Measurements from ENCODE around the gene TRAF3IP1. TPM values are rescaled to one million over a fixed set of nuclear protein-coding genes. Genes with fewer than 3 reads are reported as not detected.

TRAF3IP1 gene
- total and polyA plus RNA-seq, 2 of the 13 experiments (the other 11 are each of a cell fraction or from before 2014, with no cell fraction given): 4.1 to 12.9 TPM

DNA sequence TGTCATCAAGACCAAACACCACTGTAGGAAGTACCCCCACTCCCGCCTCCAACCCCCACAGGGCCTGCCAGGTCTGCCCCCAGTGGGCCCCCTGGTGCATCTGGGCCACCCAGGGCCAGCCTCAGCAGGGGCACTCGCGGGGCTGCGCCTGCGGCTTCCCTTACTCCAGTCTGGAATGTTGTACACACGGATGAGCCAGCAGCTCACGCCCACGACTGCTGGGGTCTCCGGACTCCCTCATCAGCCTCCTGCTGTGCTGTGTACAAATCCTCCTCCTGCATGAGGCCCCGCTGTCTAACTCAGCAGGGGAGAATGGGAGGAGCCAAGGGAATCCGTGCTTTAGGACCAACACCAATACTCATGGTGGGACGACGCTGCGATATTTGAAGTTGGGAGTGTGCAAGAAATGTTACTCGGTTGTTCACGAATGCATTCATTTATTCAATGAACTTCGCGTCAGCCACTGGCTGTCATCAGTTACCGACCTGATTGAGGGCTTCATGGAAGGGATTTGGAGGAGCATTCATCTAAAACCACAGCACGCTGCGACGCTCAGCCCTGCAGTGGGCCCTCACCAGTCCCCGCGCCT lies 105.8 kb downstream of the TRAF3IP1 start (continued):
- TF ChIP-seq, protein P1, sequence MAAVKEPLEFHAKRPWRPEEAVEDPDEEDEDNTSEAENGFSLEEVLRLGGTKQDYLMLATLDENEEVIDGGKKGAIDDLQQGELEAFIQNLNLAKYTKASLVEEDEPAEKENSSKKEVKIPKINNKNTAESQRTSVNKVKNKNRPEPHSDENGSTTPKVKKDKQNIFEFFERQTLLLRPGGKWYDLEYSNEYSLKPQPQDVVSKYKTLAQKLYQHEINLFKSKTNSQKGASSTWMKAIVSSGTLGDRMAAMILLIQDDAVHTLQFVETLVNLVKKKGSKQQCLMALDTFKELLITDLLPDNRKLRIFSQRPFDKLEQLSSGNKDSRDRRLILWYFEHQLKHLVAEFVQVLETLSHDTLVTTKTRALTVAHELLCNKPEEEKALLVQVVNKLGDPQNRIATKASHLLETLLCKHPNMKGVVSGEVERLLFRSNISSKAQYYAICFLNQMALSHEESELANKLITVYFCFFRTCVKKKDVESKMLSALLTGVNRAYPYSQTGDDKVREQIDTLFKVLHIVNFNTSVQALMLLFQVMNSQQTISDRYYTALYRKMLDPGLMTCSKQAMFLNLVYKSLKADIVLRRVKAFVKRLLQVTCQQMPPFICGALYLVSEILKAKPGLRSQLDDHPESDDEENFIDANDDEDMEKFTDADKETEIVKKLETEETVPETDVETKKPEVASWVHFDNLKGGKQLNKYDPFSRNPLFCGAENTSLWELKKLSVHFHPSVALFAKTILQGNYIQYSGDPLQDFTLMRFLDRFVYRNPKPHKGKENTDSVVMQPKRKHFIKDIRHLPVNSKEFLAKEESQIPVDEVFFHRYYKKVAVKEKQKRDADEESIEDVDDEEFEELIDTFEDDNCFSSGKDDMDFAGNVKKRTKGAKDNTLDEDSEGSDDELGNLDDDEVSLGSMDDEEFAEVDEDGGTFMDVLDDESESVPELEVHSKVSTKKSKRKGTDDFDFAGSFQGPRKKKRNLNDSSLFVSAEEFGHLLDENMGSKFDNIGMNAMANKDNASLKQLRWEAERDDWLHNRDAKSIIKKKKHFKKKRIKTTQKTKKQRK (IDR thresholded peaks at IDR 0.05; ENCODE audit: low read length): no peak
- peak; percentile 74 for TF ChIP-seq RBM39 (IDR thresholded peaks at IDR 0.05; ENCODE audit: low read depth, low read length, poor library complexity, severe bottlenecking)
- no peak for TF ChIP-seq ZNF547 (CRISPR knock-in tag; IDR thresholded peaks at IDR 0.05)
- TF ChIP-seq HIVEP1 (CRISPR knock-in tag; IDR thresholded peaks at IDR 0.05): peak; percentile 52; the same call in 1 of the 2 replicates
- TF ChIP-seq, protein P2, sequence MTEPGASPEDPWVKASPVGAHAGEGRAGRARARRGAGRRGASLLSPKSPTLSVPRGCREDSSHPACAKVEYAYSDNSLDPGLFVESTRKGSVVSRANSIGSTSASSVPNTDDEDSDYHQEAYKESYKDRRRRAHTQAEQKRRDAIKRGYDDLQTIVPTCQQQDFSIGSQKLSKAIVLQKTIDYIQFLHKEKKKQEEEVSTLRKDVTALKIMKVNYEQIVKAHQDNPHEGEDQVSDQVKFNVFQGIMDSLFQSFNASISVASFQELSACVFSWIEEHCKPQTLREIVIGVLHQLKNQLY (CRISPR knock-in tag; IDR thresholded peaks at IDR 0.05): peak; percentile 47; the same call in 1 of the 2 replicates
- TF ChIP-seq ZNF709 (CRISPR knock-in tag; IDR thresholded peaks at IDR 0.05): peak; percentile 78; the same call in 1 of the 2 replicates
- TF ChIP-seq AHR (CRISPR knock-in tag; IDR thresholded peaks at IDR 0.05): no peak
- TF ChIP-seq CBX5 (CRISPR knock-in tag; IDR thresholded peaks at IDR 0.05; ENCODE audit: borderline replicate concordance): 0 out of 2 replicates have a peak, but pooled peaks have one; percentile 44
- no peak for TF ChIP-seq LCORL (IDR thresholded peaks at IDR 0.05)
- TF ChIP-seq LCORL (CRISPR knock-in tag; IDR thresholded peaks at IDR 0.05): peak; percentile 27; the same call in 1 of the 2 replicates
- no peak for TF ChIP-seq ZNF850 (CRISPR knock-in tag; conservative IDR thresholded peaks at IDR 0.05)
- peak; percentile 63; the same call in 1 of the 2 replicates for TF ChIP-seq FOXA3 (CRISPR knock-in tag; IDR thresholded peaks at IDR 0.05)
- TF ChIP-seq, protein P3, sequence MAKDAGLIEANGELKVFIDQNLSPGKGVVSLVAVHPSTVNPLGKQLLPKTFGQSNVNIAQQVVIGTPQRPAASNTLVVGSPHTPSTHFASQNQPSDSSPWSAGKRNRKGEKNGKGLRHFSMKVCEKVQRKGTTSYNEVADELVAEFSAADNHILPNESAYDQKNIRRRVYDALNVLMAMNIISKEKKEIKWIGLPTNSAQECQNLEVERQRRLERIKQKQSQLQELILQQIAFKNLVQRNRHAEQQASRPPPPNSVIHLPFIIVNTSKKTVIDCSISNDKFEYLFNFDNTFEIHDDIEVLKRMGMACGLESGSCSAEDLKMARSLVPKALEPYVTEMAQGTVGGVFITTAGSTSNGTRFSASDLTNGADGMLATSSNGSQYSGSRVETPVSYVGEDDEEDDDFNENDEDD (CRISPR knock-in tag; IDR thresholded peaks at IDR 0.05; ENCODE audit: borderline replicate concordance): peak; percentile 29
- TF ChIP-seq AGO2 (optimal IDR thresholded peaks at IDR 0.05; ENCODE audit: low read depth, low read length): peak; percentile 66
- TF ChIP-seq, protein P4, sequence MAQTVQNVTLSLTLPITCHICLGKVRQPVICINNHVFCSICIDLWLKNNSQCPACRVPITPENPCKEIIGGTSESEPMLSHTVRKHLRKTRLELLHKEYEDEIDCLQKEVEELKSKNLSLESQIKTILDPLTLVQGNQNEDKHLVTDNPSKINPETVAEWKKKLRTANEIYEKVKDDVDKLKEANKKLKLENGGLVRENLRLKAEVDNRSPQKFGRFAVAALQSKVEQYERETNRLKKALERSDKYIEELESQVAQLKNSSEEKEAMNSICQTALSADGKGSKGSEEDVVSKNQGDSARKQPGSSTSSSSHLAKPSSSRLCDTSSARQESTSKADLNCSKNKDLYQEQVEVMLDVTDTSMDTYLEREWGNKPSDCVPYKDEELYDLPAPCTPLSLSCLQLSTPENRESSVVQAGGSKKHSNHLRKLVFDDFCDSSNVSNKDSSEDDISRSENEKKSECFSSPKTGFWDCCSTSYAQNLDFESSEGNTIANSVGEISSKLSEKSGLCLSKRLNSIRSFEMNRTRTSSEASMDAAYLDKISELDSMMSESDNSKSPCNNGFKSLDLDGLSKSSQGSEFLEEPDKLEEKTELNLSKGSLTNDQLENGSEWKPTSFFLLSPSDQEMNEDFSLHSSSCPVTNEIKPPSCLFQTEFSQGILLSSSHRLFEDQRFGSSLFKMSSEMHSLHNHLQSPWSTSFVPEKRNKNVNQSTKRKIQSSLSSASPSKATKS (CRISPR knock-in tag; IDR thresholded peaks at IDR 0.05): no peak
- peak; percentile 80; the same call in 1 of the 2 replicates for TF ChIP-seq ZC3H4 (CRISPR knock-in tag; IDR thresholded peaks at IDR 0.05; ENCODE audit: borderline replicate concordance)
- TF ChIP-seq FOXO1 (CRISPR knock-in tag; IDR thresholded peaks at IDR 0.05): no peak
- no peak; the same call in 1 of the 2 replicates for TF ChIP-seq ZNF230 (CRISPR knock-in tag; IDR thresholded peaks at IDR 0.05)
- TF ChIP-seq SP2 (CRISPR knock-in tag; IDR thresholded peaks at IDR 0.05): no peak
- TF ChIP-seq HNF4A (CRISPR knock-in tag; IDR thresholded peaks at IDR 0.05): 0 out of 2 replicates have a peak, but pooled peaks have one; percentile 3
- no peak for TF ChIP-seq ZNF773 (CRISPR knock-in tag; IDR thresholded peaks at IDR 0.05; ENCODE audit: borderline replicate concordance)
- peak; percentile 5; the same call in 1 of the 2 replicates for TF ChIP-seq PITX1 (CRISPR knock-in tag; IDR thresholded peaks at IDR 0.05)
- TF ChIP-seq SMYD3 (CRISPR knock-in tag; IDR thresholded peaks at IDR 0.05): 0 out of 2 replicates have a peak, but pooled peaks have one; percentile 43
- TF ChIP-seq ZNF34 (CRISPR knock-in tag; IDR thresholded peaks at IDR 0.05; ENCODE audit: borderline replicate concordance): no peak
- TF ChIP-seq ZNF619 (CRISPR knock-in tag; IDR thresholded peaks at IDR 0.05): 0 out of 2 replicates have a peak, but pooled peaks have one; percentile 23
